ENCODE measurements around the gene SLX9.

The SLX9 gene

DNA sequence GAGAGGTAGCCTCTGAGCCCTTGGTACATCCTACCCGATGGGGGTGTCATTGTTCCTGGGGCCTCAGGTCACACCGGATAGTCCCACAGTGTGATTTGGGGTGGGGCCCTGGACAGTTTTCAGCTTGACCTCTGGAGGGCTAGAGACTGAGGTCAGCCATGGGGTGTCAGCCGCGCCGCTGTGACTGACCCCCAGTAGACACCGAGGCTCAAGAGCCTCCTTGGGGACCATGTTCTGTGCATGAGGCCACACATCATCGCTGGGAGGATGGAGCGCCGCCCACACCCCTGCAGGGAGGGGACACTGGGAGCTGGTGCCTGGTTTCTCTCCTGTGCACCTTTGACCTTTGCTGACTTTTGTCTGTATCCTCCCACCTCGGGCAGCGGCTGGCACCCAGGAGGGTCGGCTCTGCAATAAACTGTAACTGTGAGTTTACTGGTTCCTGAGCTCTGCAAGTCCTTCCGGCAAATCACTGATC is 41.8 kb upstream of the SLX9 start:
- H3K4me3 ChIP-seq (ENCODE audit: low read depth, low read length): no peak overlapping the region
- TF ChIP-seq, protein P1, sequence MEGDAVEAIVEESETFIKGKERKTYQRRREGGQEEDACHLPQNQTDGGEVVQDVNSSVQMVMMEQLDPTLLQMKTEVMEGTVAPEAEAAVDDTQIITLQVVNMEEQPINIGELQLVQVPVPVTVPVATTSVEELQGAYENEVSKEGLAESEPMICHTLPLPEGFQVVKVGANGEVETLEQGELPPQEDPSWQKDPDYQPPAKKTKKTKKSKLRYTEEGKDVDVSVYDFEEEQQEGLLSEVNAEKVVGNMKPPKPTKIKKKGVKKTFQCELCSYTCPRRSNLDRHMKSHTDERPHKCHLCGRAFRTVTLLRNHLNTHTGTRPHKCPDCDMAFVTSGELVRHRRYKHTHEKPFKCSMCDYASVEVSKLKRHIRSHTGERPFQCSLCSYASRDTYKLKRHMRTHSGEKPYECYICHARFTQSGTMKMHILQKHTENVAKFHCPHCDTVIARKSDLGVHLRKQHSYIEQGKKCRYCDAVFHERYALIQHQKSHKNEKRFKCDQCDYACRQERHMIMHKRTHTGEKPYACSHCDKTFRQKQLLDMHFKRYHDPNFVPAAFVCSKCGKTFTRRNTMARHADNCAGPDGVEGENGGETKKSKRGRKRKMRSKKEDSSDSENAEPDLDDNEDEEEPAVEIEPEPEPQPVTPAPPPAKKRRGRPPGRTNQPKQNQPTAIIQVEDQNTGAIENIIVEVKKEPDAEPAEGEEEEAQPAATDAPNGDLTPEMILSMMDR (IDR thresholded peaks at IDR 0.05; ENCODE audit: control insufficient read depth, extremely low read depth, insufficient read depth): no peak
- DNase-seq (ENCODE audit: low read depth): no peak

DNA sequence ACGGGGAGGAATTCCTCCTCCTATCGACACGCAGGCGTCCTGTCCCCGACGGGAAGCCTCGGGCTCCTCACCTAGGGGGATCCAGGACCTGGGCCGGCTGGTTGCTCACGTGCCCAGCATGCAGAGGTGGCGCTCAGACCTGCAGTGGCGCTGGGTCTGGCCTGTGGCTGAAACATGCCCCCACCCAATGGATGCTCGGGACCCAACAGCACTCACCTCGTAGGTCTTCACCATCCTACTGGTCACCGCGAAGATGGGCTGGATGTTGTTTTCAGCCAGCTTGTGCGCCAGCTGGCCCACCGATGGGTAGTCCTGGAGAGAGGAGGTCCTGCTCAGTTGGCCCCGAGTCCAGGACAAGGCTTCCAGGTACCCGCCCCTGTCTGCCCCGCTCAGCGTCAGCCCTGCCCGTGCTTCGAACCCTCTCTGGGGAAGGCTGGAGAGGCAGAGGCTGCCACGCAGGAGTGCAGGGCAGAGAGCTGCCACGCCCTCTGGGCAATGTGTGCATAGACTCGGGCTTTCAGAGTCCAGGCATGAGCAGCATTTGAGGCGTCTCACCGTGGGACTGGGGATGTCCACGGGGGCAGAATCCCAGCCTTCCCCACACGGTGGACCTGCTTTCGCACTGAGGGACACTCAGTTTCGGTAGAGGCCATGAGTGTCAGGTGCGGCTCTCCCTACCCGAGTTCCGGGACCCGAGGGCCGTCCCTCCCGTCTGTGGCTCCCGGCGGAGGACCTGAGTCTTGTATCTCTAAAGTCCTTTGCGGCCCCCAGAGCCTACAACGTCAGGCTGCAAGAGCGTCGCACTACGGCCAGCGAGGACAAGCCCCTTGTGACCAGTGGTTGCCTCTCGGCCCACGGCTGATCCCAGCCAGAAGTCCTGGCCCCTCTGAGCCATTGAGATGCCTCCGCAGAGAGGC is 40.7 kb upstream of the SLX9 start:
- DNase-seq (ENCODE audit: low read depth): no peak
- TF ChIP-seq, protein P1 (IDR thresholded peaks at IDR 0.05; ENCODE audit: control insufficient read depth, extremely low read depth, insufficient read depth): no peak
- H3K4me3 ChIP-seq (ENCODE audit: low read depth, low read length): no peak overlapping the region

DNA sequence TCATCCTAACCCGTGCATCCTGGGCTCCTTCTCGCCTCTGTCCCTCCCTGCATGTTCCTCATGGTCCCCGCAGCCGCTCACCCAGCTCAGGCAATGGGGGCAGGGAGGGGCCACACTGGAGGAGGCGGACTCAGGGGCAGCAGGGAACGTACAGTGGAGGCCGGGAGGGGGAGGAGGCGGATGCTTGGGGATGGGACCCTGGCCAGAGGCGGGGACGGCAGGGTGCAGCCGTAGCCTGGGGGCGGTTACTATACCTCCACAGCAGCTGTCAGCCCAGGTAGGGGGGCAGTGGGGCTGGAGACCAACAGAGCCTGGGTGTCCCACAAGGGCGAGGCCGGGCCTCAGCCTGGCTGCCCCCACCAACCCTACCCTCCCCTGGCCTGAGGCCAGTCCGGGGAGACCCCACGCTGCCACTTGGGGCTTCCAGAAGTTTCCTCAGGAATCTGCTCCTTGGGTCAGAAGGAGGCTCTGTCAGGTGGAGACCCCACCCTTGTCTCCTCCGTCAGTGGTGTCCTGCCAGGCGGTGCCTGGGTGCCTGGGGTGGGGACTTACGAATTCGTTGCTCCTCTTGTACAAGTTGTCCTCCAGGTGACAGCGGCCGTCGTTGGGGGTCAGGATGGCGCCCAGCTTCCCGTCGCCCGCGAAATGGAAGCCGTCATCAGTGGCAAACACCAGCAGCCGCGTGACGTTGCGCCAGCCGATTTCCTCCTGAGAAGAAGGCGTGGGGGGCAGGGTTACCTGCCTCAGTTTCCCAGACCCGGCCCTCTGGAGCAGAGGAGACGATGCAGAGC is 39.9 kb upstream of the SLX9 start:
- H3K4me3 ChIP-seq (ENCODE audit: low read depth, low read length): no peak overlapping the region
- TF ChIP-seq, protein P1 (IDR thresholded peaks at IDR 0.05; ENCODE audit: control insufficient read depth, extremely low read depth, insufficient read depth): no peak
- DNase-seq (ENCODE audit: low read depth): no peak

DNA sequence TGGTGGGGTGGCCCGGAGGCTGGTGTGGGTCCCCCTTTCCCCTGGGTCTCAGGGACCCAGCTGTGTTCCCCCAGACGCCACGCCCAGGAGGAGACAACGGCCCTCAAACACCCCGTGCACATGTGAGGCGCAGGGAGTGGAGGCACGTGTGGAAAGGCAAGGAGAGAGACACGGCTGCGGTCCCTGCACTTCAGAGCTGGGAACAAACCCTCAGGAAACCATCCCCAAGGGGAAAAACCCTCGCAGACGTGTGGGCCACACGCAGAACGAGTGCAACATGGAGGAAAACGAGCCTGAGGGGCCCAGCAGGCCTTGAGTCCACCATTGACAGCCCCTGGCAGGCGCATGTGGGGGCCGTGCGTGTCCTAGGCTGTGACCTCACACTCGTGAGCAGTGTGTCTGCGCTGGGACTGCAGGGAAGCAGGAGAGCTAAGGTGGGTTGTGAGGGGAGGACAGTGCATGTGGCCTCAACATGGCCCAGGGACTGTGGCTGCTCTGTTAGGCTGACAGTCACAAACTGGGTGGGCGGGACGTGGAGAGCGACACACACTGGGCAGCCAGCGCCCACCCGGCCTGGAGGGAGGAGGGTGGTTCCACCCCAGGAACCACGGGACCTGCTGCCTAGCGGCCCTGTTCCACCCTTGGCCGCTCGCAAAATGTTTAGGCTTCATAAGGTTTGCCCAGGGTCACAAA is 39.1 kb upstream of the SLX9 start:
- TF ChIP-seq, protein P1 (IDR thresholded peaks at IDR 0.05; ENCODE audit: control insufficient read depth, extremely low read depth, insufficient read depth): no peak

DNA sequence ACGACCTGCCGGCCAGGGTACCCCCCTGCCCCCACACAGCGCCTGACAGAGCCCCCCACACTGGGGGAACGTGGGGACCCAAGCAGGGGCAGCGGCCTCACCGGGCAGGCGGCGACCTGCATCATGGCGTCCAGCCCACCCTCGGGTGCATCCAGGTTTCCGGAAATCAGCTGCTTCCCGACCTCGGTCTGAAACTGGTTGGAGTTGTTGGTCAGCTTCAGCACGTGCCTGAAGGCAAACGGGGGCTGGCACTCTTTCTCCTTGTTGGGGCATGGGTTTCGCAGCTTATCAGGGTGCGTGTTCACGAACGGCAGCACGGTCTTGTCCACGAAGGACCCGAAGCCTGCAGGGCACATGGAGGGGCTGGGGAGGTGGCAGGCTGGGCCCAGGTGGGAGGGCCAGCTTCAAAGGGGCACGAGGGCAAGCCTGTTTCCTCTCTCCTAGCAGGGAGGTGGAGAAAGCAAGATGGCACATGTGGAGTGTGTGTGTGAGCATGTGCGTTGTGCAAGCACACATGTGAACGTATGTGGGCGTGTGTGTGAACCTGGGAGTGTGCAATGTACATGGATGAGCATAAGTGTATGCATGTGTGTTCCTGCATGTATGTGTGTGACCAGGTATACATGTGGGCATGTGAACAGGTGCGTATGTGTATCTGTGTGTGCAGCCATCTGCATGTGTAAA is 38.3 kb upstream of the SLX9 start:
- TF ChIP-seq, protein P1 (IDR thresholded peaks at IDR 0.05; ENCODE audit: control insufficient read depth, extremely low read depth, insufficient read depth): no peak
- DNase-seq (ENCODE audit: low read depth): no peak
- no peak overlapping the region for H3K4me3 ChIP-seq (ENCODE audit: low read depth, low read length)

More for the DNA sequence above, 39.1 kb upstream of the SLX9 start:
- no peak for DNase-seq (ENCODE audit: low read depth)
- H3K4me3 ChIP-seq (ENCODE audit: low read depth, low read length): no peak overlapping the region

All from LNCaP clone FGC (cell line).